PFSK-1 (cell line): ENCODE data around the gene IFTAP.

Experiments used
- POLR2AphosphoS5 ChIP-seq: IDR thresholded peaks from 2 replicates; pipeline ENCODE4 v1.6.1; 2012; ENCODE audit warnings: low read depth, mild to moderate bottlenecking, control low read depth, low read length, moderate library complexity
- SIN3A ChIP-seq: IDR thresholded peaks from 2 replicates; pipeline ENCODE4 v1.6.1; 2012; ENCODE audit warnings: mild to moderate bottlenecking, low read length, moderate library complexity, borderline replicate concordance; ENCODE audit not compliant: insufficient read depth

DNA sequence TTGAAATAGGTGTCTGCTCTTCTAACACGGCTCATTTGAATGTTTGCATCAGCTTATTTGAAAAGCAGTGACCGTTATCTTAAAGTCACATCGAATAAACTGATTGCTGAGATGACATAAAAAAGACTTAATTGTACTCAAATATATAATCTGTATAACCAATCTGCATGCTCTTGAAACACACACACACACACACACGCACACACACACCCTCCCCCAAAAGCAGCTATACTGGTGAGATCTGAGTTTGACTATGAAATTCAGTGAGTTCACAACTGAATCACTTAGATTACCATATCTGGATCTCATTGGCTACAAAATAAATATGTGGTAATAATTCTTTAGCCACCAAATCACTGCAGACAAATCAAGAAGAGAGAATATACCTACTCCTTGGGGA, 3.8 kb upstream of the IFTAP start:
- TF ChIP-seq POLR2AphosphoS5 (no peak), SIN3A (no peak)
